Endothelial cell of umbilical vein (primary cell): ENCODE measurements around the gene PHF23. TPM values are rescaled to one million over a fixed set of nuclear protein-coding genes. Genes with fewer than 3 reads are reported as not detected.

Experiments used
- BruUV-seq: library from RNA; stranded (reverse); fragments of 400-500 nt; replicated peaks from 2 replicates; lab custom pipeline; 2021; lab: Mats Ljungman, UMichigan
- CTCF ChIA-PET: fragments of 300-600, 350-600 bp; sonication (Branson Sonifier 250); formaldehyde crosslinking; loops from one replicate; lab custom pipeline; 2021; ENCODE audit warnings: antibody characterized with exemption, inconsistent platforms; lab: Charles Lee
- POLR2A ChIA-PET: fragments of 300-600, 350-600 bp; sonication (Branson Sonifier 250); formaldehyde crosslinking; loops from one replicate; lab custom pipeline; 2021; ENCODE audit warnings: antibody characterized with exemption, inconsistent platforms; lab: Charles Lee
- DNase-seq: peaks from one replicate; pipeline ENCODE4 v3.0.0-alpha.2; 2011; ENCODE audit warnings: low read depth, low spot score
- FAIRE-seq: peaks from 2 replicates; lab custom pipeline; 2011; peaks lifted over from hg19 to GRCh38; lab: Jason Lieb, UNC
- H2AFZ ChIP-seq: 2 replicates; pipeline ENCODE4 v1.6.0; 2012; ENCODE audit warnings: low read depth, low read length, control low read depth, inconsistent platforms
- H3K27ac ChIP-seq: 2 replicates; pipeline ENCODE4 v1.5.1; 2011; ENCODE audit warnings: low read depth, mild to moderate bottlenecking, control low read depth, low read length, moderate library complexity; ENCODE audit not compliant: insufficient read depth
- H3K27me3 ChIP-seq, 2 experiments: 2 replicates each; pipeline versions ENCODE4 v1.6.0 to v1.6.1; 2011; ENCODE audit warnings: low read length in 2 of 2, mixed read lengths in 1 of 2; ENCODE audit not compliant: control insufficient read depth in 2 of 2, insufficient read depth in 2 of 2
- H3K36me3 ChIP-seq, 2 experiments: 2 replicates in 1 of 2; 3 replicates in 1 of 2; pipeline ENCODE4 v1.5.1; 2011; ENCODE audit warnings: low read length in 2 of 2, mild to moderate bottlenecking in 1 of 2, moderate library complexity in 1 of 2; ENCODE audit not compliant: control insufficient read depth in 2 of 2, insufficient read depth in 2 of 2; ENCODE audit errors: extremely low read depth in 1 of 2
- H3K4me1 ChIP-seq: 3 replicates; pipeline ENCODE4 v1.5.1; 2011; ENCODE audit warnings: mild to moderate bottlenecking, low read length; ENCODE audit not compliant: control insufficient read depth, insufficient read depth; ENCODE audit errors: extremely low read depth
- H3K4me2 ChIP-seq: 2 replicates; pipeline ENCODE4 v1.6.1; 2011; ENCODE audit warnings: low read length, control low read depth, mixed read lengths; ENCODE audit not compliant: insufficient read depth
- H3K4me3 ChIP-seq, 3 experiments: fragments of 200-600 bp in 1 of 3; sonication (generic), shearing (Covaris generic) in 1 of 3; replicated peaks in 1 of 3; 2 replicates each; pipeline ENCODE4 v1.5.1; 2011 to 2016; ENCODE audit warnings: control low read depth in 3 of 3, low read length in 3 of 3, mild to moderate bottlenecking in 2 of 3, inconsistent platforms in 1 of 3, low read depth in 1 of 3, moderate library complexity in 1 of 3; ENCODE audit not compliant: insufficient read depth in 1 of 3
- H3K79me2 ChIP-seq: 2 replicates; pipeline ENCODE4 v1.6.0; 2012; ENCODE audit warnings: low read length, inconsistent platforms; ENCODE audit not compliant: control insufficient read depth, insufficient read depth
- H3K9ac ChIP-seq: replicated peaks from 2 replicates; pipeline ENCODE3; 2011; ENCODE audit warnings: low read length, control low read depth; ENCODE audit not compliant: insufficient read depth; ENCODE audit errors: extremely low read depth
- H3K9me1 ChIP-seq: replicated peaks from 3 replicates; pipeline ENCODE4 v1.6.0; 2011; ENCODE audit warnings: mild to moderate bottlenecking, low read length; ENCODE audit not compliant: control insufficient read depth, insufficient read depth; ENCODE audit errors: extremely low read depth
- H3K9me3 ChIP-seq: replicated peaks from 2 replicates; pipeline ENCODE4 v1.5.1; 2012; ENCODE audit warnings: low read length, inconsistent platforms; ENCODE audit not compliant: control insufficient read depth, insufficient read depth
- H4K20me1 ChIP-seq: replicated peaks from 2 replicates; pipeline ENCODE3; 2011; ENCODE audit warnings: mild to moderate bottlenecking, low read length; ENCODE audit not compliant: control insufficient read depth, insufficient read depth; ENCODE audit errors: extremely low read depth
- CTCF ChIP-seq, 2 donors: IDR thresholded peaks; 1 replicate in 1 of 2; 2 replicates in 1 of 2; pipeline ENCODE4 v1.5.1; 2011; ENCODE audit warnings: low read length in 2 of 2, mild to moderate bottlenecking in 2 of 2, moderate library complexity in 2 of 2, control low read depth in 1 of 2, inconsistent platforms in 1 of 2, low read depth in 1 of 2; ENCODE audit not compliant: insufficient read depth in 1 of 2; ENCODE audit errors: extremely low read depth in 1 of 2
- GATA2 ChIP-seq: IDR thresholded peaks from 2 replicates; pipeline ENCODE4 v1.7.0; 2011; ENCODE audit warnings: low read depth, mild to moderate bottlenecking, moderate library complexity, mixed read lengths, low read length; ENCODE audit not compliant: insufficient read length, insufficient read depth
- MYC ChIP-seq: IDR thresholded peaks from one replicate; pipeline ENCODE4 v1.6.1; 2011; ENCODE audit warnings: mild to moderate bottlenecking, low read depth, low read length
- POLR2A ChIP-seq: IDR thresholded peaks from 2 replicates; pipeline ENCODE4 v1.6.1; 2012; ENCODE audit warnings: low read depth, mild to moderate bottlenecking, control low read depth, low read length
- POLR2AphosphoS5 ChIP-seq: IDR thresholded peaks from 2 replicates; pipeline ENCODE4 v1.6.1; 2012; ENCODE audit warnings: low read depth, mild to moderate bottlenecking, control low read depth, low read length, moderate library complexity; ENCODE audit not compliant: insufficient read depth
- dilution Hi-C: fragments of 300-500 bp; cut with MboI; formaldehyde crosslinking; loops from one replicate; pipeline ENCODE4 v1.15.0; 2019; ENCODE audit warnings: low sequenced_read_pairs; ENCODE audit not compliant: extremely low pct_ligation_motif_present
- intact Hi-C: fragments of 100-400 bp; cut with micrococcal nuclease; formaldehyde crosslinking; loops from one replicate; pipeline ENCODE4 v1.10.0; 2022
- polyA plus RNA-seq, 4 experiments: library from polyadenylated mRNA; depleted of rRNA in 3 of 4; stranded (reverse) in 3 of 4; unstranded in 1 of 4; fragments of >200 nt; gene quantifications; 2 replicates each; pipeline versions ENCODE4 v1.2.1 to v1.2.3, GENCODE V29; 2011 to 2012; ENCODE audit warnings: missing spikeins in 1 of 4
- total RNA-seq: library from RNA; stranded (reverse); gene quantifications from 2 replicates; pipeline ENCODE4 v1.2.3, GENCODE V29; 2021

The PHF23 gene
- total and polyA plus RNA-seq, 2 donors (not counting 3 experiments of a cell fraction or from before 2014, with no cell fraction given) = 35.6 to 54.7 TPM

- DNase-seq (no peak), FAIRE-seq (no peak)
- Histone ChIP-seq H3K36me3 (no peaks in the 10 kb centered on the region), H3K4me3 (no peak overlapping the region), H3K27ac (no peak overlapping the region), H3K27me3 (peaks cover 8 to 19% of the 10 kb centered on the region in 2 experiments), H4K20me1 (no peaks in the 10 kb centered on the region), H3K79me2 (no peaks in the 10 kb centered on the region), H3K4me2 (no peak overlapping the region), H3K9me1 (no peaks in the 10 kb centered on the region), H3K9ac (no peak overlapping the region), H3K4me1 (peaks cover 9% of the 10 kb centered on the region), H2AFZ (no peak overlapping the region), H3K9me3 (no peaks in the 10 kb centered on the region)
- TF ChIP-seq MYC (no peak), POLR2A (no peak), GATA2 (no peak), CTCF (IDR thresholded peaks at IDR 0.05; ENCODE audit: extremely low read depth in 1 of 2, insufficient read depth in 1 of 2, low read depth in 1 of 2, low read length in 2 of 2) (no peak), POLR2AphosphoS5 (no peak)
- CTCF ChIA-PET = interaction anchor here (1.0 to 10.2 kb wide), 2 partner anchors 13 to 238 kb away, joined by 3 to 170 read pairs; no protein-coding TSS in a partner anchor
- dilution Hi-C loops = no loop called here
- intact Hi-C loops = no loop called here
- no TSS peak for BruUV-seq
- POLR2A ChIA-PET = no interaction called here
Observed at GRCh38 chr17:7283471-7284216, 44.4 kb upstream of the PHF23 start.
